ENCODE data around the gene CD81.

The CD81 gene

DNA sequence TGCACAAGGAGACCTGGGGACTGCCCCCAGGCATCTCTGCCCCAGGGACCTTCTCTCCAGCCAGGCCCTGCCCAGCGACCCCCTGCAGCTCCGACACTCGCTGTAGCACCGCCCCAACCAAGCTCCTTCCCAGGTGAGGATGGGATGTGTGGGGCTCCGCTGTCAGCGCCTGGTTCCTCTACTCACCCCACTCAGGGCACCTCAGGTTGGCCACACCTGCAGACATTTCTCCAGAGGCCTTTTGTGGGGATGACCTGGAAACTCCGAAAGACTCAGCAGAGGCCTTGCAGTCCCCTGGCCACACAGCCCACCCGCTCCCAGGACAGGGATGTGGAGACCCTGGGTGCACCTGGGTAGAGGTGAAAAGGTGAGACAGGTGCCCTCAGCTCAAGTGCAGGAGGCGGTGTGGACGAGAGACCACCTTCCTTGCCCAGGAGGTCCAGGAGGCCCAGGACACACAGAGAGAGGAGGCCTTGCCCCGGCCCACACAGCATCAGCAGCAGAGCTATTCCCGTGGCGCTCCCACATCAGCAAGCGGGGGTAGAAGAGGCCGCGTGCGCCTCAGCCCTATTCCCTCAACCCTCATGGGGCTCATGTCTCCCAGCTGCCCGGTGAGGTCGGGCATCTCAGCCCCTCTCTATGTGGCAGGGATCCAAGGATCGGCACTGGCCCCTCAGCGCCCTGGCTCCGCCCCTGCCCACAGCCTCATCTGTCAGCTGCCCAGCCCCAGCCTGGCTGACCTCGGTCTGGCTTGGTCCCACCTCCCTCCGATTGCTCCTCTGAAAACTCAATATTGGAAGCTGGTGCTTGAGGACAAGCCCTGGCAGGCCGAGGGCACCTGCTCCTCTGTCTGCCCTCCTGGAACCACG is 46.3 kb downstream of the CD81 start:
- no peak for DNase-seq

DNA sequence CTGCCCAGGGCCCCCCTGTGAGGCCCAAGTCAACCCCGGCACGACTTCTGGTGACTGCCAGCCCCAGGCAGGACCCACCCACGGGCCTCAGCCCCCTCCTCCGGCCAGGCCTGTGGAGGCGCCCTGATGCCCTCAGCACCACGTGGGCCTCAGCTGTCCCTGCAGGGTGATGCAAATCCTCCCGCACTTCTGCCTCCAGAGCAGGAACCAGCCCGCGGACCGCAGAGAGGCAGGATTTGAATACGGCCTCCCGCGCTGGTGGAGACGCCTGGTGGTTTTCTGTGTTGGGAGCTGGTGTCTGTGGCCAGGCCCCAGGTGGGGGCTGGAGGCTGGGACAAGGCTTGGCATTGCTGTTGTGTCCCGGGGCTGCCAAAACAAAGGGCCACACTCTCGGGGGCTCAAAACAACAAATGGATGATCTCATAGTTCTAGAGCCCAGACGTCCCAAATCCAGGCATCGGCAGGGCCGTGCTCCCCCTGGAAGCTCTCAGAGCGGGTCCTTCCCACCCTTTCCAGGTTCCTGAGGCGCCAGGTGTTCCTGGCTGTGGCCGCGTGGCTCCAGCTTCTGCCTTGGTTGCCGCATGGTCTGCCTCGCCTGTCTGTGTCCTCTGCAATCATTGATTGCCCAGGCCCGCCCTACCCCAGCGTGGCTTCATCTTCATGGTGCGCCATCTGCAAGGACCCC is 47.8 kb downstream of the CD81 start:
- DNase-seq, result no peak

DNA sequence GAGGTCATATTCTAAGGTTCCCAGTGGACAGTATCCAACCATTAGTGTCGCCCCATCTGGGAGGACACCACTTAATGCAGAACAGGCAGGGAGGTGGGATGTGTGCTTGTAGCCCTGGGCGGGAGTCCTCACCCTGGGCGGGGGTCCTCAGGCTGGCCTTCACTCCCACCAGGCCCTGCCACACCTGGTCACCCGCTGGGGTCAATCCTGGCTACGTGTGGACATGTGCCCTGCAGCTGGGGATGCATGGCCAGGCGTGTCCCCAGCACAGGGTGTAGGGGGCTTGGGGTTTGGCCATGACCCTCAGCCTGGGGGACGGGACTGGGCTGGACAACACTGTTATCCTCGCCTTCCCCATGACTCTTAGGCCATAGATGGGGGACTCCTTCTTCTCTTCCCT is 48.4 kb downstream of the CD81 start:
- DNase-seq, result no peak

DNA sequence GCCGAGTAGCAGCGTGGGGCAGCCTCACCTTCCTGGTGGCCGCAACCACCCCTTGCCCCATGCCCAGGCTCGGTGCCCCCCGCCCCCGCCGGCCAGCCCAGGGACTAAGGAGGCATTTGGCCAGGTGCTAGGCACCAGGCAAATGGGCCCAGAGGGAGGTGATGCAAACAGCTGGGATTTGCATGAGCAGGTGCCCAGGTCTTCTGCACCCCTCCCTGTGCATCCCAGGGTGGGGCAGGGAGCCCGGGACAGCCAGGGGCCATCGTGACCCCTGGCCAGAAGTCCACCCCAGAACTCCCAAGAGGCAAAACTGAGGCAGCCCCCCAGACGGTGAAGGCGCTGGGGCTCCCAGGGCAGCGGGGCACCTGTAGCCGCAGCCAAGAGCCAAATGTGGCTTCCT is 49.1 kb downstream of the CD81 start:
- no peak for DNase-seq

DNA sequence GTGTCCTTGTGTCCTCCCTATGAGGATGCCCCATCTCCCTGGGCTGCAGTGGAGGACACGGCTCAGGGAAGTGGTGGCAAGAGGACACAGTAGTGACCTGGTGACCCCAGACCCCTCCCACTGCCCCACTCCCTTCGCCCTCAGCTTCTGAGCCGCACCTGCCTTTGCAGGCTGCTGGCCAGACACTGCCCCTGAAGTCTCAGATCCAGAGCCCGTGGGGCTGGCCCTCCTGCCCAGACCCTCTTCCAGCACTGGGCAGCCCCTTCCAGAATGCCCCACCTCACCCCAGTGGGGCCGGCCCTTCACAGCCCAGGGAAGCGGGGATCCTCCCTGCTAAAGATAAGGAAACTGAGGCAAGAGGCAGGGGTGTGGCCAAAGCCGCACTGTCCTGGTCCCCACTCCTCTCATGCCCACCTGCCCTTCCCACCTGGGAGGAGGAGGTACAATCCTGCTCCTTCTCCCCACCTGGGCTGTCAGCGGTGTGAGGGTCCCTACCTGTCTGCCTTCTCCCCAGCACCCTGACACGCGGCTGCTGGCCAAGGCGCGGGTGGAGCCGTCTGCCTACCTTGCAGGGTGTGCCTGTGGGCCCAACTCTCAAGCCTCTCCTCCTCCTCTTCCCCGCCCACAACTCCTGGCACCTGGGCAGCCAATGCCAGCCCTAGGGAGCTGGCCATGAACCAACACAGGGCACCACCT is 49.9 kb downstream of the CD81 start:
- no peak for DNase-seq

DNA sequence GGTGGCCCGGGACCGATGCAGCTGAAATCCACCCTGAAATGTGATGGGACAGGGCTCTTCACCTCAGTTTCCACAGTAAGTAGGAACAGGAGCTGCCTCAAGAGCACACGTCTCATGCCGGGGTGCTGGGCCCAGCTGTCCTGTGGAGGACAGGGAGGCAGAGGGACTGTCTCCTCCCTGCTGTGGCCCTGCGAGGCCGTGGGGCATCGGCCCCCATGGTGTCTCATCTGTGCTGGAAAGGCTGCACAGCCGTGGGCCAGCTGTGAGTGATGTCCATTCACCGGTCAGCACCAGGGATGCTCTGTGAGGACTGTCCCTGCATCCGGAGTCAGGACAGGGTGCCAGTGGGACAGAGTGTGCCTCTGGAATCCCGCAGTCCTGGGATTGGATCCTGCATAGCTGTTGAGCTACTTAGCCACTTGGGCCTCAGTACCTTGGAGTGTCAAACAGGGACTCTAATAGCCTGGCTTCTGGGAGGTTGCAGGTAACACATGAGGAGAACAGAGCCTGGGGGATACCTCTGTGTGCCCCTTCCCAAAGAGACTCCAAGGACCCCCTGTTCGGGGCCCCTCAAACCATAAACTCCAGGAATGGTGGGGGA is 50.7 kb downstream of the CD81 start:
- DNase-seq, result no peak

DNA sequence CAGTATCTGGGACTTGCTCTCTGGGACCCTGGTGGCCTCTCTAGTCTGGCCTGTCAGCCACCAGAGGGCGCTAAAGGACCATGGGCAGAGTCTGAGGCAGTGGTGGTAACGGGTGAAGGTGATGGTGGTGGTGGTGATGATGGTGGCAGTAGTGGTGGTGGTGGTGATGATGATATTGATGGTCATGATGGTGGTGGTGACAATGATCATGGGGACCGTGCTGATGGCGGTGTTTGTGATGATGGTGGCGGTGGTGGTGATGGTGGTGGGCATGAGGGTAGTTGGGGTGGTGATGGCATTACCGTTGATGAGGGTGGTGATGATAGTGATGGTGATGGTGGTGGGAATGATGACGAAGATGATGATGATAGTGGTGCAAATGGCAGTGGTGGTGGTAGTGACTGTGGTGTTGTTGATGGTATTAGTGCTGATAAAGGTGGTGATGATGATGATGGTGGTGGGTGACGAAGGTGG is 51.2 kb downstream of the CD81 start:
- peak; percentile 90 to 92 for DNase-seq

DNA sequence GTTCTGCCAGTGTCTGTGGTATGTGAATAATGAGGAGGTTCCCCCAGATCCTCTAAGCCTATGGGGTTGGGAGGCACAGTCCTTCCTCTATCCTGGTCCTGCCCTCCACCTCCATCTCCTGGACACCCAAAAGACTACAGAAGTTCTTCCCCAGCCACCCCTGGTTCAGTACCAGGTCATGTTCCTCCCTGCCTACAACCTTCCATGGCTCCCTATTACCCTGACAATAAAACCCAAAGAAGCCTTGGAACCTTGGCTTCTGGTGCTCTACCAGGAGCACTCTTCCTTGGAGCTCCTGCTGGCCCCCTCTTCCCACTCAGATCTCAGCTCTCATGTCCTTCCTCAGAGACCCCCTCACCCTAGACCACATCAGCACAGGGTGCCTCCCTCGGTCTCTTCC is 54.3 kb downstream of the CD81 start:
- no peak for DNase-seq

DNA sequence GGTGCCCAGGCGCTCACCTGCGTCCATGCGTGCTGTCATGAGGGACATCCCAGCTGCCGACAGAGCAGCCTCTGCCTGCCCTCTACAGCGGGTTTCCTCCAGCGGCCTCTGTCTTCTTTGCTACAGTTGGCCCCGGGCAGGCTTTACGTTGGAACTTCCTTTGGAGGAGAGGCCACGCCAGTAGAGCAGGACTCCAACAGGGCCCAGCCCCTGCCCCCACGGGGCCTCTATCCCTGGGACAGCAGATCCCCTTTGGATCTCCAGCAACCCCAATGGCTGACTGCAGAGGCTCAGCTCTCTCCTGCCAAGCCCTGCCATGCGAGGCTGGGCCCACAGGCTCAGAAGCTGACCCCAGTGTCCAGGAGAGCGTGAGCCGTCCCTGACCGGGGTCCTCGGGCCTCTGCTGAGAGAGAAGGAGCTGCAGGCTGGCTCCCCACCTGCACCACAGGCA is 55.1 kb downstream of the CD81 start:
- DNase-seq, result no peak

DNA sequence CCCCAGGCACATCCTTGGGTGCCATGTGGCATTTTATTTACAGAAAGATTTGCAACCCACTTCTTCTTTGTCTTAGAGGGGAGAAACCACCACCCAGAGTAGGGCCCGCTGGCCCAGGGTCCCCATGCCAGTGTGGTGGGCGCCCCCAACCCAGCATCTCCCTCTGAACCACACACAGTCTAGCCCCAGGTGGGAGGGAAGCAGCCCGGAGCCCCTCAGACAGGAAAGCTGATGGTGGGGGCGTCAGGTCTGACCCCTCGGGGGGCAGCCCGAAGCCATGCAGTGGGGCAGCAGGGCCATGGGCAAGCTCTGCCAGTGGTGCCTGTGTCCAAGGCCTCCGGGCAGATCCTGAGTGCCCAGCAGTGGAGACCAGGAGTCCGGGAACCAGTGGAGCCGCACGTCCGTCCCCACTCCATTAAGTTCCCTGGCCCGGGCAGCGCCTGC is 55.5 kb downstream of the CD81 start:
- DNase-seq, result no peak

DNA sequence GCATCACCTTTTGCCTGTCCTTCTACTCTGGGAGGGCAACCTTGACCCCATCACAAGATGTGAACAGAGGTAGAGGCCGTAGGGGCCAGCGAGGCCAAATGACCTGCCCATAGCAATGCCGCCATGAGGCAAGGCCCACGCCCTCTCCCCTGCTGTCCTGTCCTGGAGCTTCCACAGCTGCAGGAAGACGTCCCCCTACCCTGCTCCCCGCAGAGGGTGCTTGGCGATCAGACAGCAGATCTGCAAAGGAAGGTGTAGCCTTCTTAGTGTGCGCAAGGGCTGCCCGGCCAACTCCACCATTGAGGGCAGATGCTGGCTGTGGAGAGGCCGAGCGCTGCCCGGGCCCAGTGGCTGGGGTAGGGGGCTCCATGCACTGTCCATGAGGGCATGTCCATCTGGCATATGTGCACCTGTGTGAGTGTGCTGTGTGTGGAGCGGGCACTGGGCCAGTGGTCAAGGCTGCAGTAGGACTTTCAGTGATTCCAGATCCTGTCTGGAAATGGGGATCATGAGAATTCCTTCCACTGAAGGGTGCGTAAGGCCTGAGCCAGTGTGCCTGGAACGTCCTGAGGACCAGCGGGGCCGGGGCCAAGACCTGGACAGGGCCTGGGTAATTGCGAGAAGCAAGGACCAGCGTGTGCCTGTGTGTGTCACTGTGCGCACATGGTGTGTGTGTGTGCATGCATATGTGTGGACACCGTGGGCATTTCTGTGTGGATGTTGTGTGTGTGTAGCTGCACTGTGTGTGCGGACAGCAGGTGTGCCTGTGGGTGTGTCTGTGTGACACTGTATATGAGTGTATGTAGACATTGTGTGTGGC is 56.2 kb downstream of the CD81 start:
- no peak for DNase-seq

DNA sequence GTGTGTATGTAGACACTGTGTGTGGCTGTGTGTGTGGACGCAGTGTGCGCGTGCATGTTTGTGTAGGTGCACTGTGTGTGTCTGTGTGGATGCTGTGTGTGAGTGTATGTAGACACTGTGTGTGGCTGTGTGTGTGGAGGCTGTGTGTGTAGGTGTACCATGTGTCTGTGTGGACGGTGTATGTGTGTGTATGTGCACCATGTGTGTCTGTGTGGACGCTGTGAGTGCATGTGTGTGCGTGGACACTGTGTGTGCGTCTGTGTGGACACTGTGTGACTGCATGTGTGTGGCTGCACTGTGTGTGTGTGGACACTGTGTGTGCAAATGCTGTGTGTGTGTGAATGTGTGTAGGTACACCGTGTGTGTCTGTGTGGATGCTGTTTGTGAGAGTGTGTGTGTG is 56.9 kb downstream of the CD81 start:
- DNase-seq, result no peak

DNA sequence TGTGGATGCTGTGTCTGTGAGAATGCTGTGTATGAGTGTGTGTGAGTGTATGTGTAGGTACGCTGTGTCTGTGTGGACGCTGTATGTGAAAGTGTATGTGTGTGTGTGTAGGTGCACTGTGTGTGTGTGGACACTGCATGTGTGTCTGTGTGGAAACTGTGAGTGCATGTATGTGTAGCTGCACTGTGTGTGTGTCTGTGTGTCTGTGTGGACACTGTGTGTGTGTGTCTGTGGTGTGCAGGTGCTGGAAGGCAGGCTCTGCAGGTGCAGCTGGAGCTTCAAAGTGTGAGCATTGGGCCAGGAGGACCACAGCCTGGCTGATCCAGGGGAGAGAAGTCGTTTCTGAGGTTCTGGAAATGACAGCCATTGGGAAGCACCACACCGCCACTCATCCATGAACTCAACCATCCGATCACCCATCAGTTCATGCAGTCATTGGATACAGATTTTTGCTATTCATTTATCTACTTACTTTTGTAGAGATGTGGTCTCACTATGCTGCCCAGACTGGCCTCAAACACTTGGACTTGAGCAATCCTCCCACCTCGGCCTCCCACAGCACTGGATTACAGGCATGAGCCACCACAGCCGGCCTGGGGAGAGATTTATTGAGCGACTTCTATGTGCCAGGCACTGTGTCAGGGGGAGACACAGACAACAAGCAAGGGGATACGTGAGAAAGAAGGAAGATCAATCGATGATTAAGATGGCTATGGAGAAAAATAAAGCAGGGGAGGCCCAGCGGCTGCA is 57.6 kb downstream of the CD81 start:
- DNase-seq, result no peak

DNA sequence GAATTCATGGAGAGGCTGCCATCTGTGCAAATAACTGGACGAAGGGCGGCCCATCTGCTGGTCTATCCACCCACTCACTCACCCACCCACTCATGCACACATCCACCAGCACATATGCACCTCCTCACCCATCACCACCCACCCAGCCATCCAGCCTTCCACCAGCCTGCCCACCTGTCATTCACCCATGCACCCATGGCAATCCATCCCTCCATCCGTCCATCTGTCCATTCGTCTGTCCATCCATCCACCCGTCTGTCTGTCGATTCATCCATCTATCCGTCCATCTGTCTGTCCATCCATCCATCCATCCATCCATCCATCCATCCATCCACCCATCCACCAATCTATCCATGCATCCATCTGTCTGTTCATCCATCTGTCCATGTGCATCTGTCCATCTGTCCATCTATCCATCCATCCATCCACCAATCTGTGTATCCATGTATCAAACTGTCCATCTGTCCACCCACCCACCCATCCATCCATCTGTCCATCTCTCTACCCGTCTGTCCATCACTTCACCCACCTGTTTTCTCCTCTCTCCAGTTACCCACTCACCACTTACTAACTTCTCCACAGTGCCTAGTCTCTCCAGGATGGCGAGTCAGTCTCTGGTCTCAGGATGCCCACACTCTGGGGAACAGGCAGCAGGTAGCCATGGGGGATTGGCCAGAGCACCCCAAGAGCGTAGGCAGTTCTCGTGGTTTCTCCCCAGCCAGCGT is 58.3 kb downstream of the CD81 start:
- DNase-seq, result no peak

DNA sequence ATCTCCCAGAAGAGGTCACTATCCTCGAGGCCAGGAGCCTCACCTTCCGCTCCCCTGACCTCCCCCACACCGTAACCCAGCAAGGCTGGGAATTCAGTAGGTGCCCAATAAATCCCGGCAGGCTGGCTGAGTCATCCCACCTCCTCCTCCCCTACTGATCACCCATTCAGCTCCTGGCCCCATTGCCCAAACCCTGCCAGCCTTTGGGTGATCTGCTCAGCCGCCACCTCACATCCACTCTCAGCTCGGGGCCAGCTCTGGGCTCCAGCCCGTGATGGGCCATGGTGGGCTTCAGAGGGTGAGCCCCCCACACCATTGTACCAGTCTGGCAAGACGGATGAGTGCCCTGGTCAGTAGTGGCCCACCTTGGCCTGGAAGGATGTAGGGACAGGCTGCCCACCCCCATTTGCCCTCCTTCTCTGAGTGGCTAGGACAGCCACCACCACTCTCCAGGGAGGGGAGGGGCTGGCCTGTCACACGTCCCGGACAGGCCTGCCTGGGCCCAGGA is 59.0 kb downstream of the CD81 start:
- no peak for DNase-seq

DNA sequence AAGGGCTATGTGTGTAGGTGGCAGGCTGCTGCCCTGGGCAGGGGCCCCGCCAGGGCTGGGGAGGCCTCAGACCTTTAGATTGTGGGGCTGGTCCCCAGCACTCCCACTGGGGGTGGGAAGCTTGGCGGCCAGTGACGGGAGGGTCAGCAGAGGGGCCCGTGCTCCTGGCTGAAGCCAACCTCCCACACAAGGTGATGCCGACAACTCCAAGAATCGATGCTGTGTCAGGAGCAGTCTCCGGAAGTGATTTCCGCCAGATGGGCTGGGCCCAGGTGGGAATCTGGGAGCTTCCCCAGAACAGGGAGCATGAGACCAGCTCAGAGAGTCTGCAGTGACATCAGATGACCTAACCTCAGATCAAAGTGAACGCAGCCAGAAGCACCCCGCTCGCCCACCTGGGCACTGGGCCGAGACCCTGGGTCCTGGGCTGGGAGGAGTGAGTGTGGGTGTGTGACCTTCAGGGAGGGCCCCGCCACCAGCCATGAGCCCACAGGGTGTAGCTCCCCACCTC is 59.5 kb downstream of the CD81 start:
- DNase-seq, result no peak

DNA sequence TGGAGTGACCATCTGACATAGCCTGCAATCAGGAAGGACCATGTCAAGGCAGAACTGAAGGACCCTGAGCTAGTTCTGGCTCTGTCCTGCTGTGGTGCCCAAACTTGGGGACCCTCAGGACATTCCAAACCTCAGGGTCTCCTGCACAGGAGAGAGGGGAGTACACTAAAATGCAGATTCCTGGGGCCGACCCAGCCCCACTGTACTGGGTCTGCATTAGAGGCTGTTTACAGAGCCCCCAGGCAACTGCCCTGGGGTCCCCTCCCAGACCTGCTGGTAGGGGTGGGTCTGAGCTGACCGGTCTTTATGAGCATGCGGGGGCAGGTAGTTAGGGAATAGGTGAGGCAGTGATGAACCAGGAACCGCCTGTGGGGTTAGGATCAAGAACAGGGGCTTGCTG is 60.4 kb downstream of the CD81 start:
- no peak for DNase-seq

DNA sequence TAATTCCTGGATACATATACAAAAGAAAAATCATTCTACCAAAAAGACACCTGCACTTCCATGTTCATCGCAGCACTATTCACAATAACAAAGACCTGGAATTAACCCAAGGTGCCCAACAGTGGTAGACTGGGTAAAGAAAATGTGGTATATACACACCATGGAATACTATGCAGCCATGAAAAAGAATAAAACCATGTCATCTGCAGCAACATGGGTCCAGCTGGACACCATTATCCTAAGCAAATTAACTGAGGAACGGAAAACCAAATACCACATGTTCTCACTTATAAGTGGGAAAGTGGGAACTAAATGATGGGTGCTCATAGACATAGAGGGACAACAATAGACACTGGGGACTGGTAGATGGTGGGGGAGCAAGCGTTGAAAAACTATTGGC is 62.7 kb downstream of the CD81 start:
- DNase-seq, result no peak

DNA sequence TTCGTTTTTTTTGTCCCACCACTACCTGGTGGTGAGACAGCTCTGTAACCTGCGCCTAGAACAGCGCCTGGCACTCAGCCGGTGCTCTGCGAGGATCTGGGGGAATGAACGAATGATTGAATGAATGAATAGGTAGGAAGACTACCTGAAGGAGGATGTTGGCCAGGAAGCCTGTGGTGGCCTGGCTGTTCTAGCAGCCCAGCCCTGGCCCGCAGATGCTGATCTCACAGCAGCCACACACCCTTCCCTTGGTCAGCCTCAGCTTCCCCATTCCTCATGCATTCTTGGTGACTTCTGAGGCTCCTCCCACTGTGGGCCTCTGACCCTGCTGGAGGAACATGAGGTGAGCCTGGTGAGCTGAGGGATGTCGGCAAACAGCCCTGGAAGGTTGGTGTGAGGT is 63.5 kb downstream of the CD81 start:
- DNase-seq, result no peak

DNA sequence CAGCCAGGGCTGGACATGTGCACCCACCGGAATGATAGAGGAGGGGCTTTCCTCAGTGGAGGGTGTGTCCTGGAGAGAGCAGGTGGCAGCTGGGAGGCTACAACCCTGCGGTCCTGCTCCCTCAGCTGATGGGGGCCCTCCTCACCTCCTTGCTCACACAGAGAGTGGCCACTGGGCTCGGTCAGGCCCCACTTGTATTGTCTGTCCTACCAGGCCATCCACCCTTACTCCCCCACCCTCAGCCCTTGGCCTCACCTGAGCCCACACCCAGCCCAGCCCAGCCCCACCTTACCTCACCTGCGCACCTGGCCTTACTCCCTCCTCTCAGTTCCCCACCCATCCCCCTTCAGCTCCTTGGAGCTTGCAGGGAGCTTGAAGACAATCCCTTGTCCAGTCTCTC is 64.1 kb downstream of the CD81 start:
- no peak for DNase-seq

Data from activated CD4-positive, alpha-beta T cell treated with anti-CD3 and anti-CD28 coated beads, Interleukin-2, amount 50 U/mL, for 48 hours (primary cell).